ENCODE measurements around the gene TPBGL.

GRCh38 chr11:75203641-75204011, 36.9 kb upstream of the TPBGL start:
- TF ChIP-seq, protein P1, sequence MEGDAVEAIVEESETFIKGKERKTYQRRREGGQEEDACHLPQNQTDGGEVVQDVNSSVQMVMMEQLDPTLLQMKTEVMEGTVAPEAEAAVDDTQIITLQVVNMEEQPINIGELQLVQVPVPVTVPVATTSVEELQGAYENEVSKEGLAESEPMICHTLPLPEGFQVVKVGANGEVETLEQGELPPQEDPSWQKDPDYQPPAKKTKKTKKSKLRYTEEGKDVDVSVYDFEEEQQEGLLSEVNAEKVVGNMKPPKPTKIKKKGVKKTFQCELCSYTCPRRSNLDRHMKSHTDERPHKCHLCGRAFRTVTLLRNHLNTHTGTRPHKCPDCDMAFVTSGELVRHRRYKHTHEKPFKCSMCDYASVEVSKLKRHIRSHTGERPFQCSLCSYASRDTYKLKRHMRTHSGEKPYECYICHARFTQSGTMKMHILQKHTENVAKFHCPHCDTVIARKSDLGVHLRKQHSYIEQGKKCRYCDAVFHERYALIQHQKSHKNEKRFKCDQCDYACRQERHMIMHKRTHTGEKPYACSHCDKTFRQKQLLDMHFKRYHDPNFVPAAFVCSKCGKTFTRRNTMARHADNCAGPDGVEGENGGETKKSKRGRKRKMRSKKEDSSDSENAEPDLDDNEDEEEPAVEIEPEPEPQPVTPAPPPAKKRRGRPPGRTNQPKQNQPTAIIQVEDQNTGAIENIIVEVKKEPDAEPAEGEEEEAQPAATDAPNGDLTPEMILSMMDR (IDR thresholded peaks at IDR 0.05), result no peak
- TF ChIP-seq POLR2A (IDR thresholded peaks at IDR 0.05), result no peak

Measured in testis (tissue), 2 donors.